ENCODE results near the gene USP34.
"Not testable (repeated sequence)": the region's sequence is repeated elsewhere in the genome, so short reads cannot be mapped to it uniquely, and the experiment has no call there.

Gene USP34

GRCh38 chr2:61456070-61456745 is 14.7 kb downstream of the USP34 start:
- no peak overlapping the region for H3K4me3 ChIP-seq (ENCODE audit: low read length)
- H3K27me3 ChIP-seq (ENCODE audit: control insufficient read depth, insufficient read depth, low read length) = no peaks in the 10 kb centered on the region
- no peak overlapping the region for H3K9ac ChIP-seq (ENCODE audit: low read length)
- H3K4me1 ChIP-seq (ENCODE audit: control insufficient read depth, insufficient read depth, low read length) = peaks cover 11% of the 10 kb centered on the region
- H3K36me3 ChIP-seq (ENCODE audit: control insufficient read depth, insufficient read depth, low read length) = no peaks in the 10 kb centered on the region
- H3K9me3 ChIP-seq (ENCODE audit: control insufficient read depth, low read length) = no peaks in the 10 kb centered on the region

DNA sequence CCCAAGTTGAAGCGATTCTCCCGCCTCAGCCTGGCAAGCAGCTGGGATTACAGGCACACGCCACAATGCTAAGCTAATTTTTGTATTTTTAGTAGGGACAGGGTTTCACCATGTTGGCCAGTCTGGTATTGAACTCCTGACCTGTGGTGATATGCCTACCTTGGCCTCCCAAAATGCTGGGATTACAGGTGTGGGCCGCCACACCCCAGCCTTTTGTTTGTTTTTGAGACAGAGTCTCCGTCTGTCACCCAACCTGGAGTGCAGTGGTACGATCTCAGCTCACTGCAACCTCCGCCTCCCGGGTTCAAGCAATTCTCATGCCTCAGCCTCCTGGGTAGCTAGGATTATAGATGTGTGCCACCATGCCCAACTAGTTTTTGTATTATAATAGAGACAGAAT is 15.9 kb downstream of the USP34 start:
- H3K4me3 ChIP-seq (ENCODE audit: low read length); H3K27me3 ChIP-seq (ENCODE audit: control insufficient read depth, insufficient read depth, low read length); H3K36me3 ChIP-seq (ENCODE audit: control insufficient read depth, insufficient read depth, low read length); H3K9me3 ChIP-seq (ENCODE audit: control insufficient read depth, low read length); H3K9ac ChIP-seq (ENCODE audit: low read length): not testable (repeated sequence)
- H3K4me1 ChIP-seq (ENCODE audit: control insufficient read depth, insufficient read depth, low read length) = peaks cover 11% of the 10 kb centered on the region

GRCh38 chr2:61454383-61454782 is 16.5 kb downstream of the USP34 start:
- Histone ChIP-seq H3K4me3 (ENCODE audit: low read length) (no peak overlapping the region), H3K36me3 (ENCODE audit: control insufficient read depth, insufficient read depth, low read length) (no peaks in the 10 kb centered on the region), H3K9ac (ENCODE audit: low read length) (no peak overlapping the region), H3K27me3 (ENCODE audit: control insufficient read depth, insufficient read depth, low read length) (no peaks in the 10 kb centered on the region), H3K9me3 (ENCODE audit: control insufficient read depth, low read length) (no peaks in the 10 kb centered on the region), H3K4me1 (ENCODE audit: control insufficient read depth, insufficient read depth, low read length) (peaks cover 11% of the 10 kb centered on the region)

DNA sequence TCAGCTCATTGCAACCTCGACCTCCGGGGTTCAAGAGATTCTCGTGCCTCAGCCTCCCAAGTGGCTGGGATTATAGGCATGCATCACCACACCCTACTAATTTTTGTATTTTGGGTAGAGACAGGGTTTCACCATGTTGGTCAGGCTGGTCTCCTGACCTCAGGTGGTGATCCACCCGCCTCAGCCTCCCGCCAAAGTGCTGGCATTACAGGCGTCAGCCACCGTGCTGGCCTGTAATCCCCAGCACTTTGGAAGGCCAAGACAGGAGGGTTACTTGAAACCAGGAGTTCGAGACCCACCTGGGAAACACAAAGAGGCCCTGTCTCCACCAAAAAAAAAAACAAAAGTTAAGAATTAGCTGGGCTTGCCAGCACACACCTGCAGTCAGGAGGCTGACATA is 18.5 kb downstream of the USP34 start:
- Histone ChIP-seq H3K9me3 (ENCODE audit: control insufficient read depth, low read length) (no peaks in the 10 kb centered on the region), H3K27me3 (ENCODE audit: control insufficient read depth, insufficient read depth, low read length) (no peaks in the 10 kb centered on the region), H3K9ac (ENCODE audit: low read length) (no peak overlapping the region), H3K4me3 (ENCODE audit: low read length) (no peak overlapping the region), H3K36me3 (ENCODE audit: control insufficient read depth, insufficient read depth, low read length) (no peaks in the 10 kb centered on the region), H3K4me1 (ENCODE audit: control insufficient read depth, insufficient read depth, low read length) (peaks cover 11% of the 10 kb centered on the region)

- H3K9me3 ChIP-seq (ENCODE audit: control insufficient read depth, low read length) = no peaks in the 10 kb centered on the region
- no peak overlapping the region for H3K4me3 ChIP-seq (ENCODE audit: low read length)
- no peaks in the 10 kb centered on the region for H3K36me3 ChIP-seq (ENCODE audit: control insufficient read depth, insufficient read depth, low read length)
- H3K27me3 ChIP-seq (ENCODE audit: control insufficient read depth, insufficient read depth, low read length) = no peaks in the 10 kb centered on the region
- H3K9ac ChIP-seq (ENCODE audit: low read length) = no peak overlapping the region
- peaks cover 7% of the 10 kb centered on the region for H3K4me1 ChIP-seq (ENCODE audit: control insufficient read depth, insufficient read depth, low read length)
Measured at GRCh38 chr2:61451178-61451577, 19.7 kb downstream of the USP34 start.

DNA sequence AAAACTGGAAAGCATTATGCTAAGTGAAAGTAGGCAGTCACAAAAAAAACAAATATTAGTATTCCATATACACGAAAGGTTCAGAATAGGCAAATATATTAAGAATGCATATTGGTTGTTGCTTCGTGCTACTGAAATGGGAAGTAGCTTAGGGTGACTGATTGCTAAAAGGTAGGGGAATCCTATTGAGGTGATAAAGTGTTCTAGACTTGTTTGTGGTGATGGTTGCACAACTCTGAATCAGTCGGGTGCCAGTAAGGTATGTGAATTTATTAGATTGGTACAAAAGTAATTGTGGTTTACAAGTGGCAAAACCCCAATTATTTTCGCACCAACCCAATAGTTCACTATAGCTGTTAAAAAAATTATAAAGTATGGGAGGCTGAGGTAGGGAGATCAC is 20.7 kb downstream of the USP34 start:
- H3K9me3 ChIP-seq (ENCODE audit: control insufficient read depth, low read length) = no peaks in the 10 kb centered on the region
- H3K4me1 ChIP-seq (ENCODE audit: control insufficient read depth, insufficient read depth, low read length) = no peaks in the 10 kb centered on the region
- no peak overlapping the region for H3K4me3 ChIP-seq (ENCODE audit: low read length)
- H3K27me3 ChIP-seq (ENCODE audit: control insufficient read depth, insufficient read depth, low read length) = no peaks in the 10 kb centered on the region
- no peaks in the 10 kb centered on the region for H3K36me3 ChIP-seq (ENCODE audit: control insufficient read depth, insufficient read depth, low read length)
- H3K9ac ChIP-seq (ENCODE audit: low read length) = no peak overlapping the region

- H3K4me1 ChIP-seq (ENCODE audit: control insufficient read depth, insufficient read depth, low read length) = no peaks in the 10 kb centered on the region
Measured at GRCh38 chr2:61448229-61448628, 22.7 kb downstream of the USP34 start.

GRCh38 chr2:61446971-61447370 is 23.9 kb downstream of the USP34 start:
- not testable (repeated sequence) for H3K4me3 ChIP-seq (ENCODE audit: low read length); H3K27me3 ChIP-seq (ENCODE audit: control insufficient read depth, insufficient read depth, low read length); H3K9ac ChIP-seq (ENCODE audit: low read length)

More at GRCh38 chr2:61448229-61448628, 22.7 kb downstream of the USP34 start:
- no peak overlapping the region for H3K4me3 ChIP-seq (ENCODE audit: low read length)
- H3K9me3 ChIP-seq (ENCODE audit: control insufficient read depth, low read length) = no peaks in the 10 kb centered on the region
- H3K36me3 ChIP-seq (ENCODE audit: control insufficient read depth, insufficient read depth, low read length) = no peaks in the 10 kb centered on the region
- H3K27me3 ChIP-seq (ENCODE audit: control insufficient read depth, insufficient read depth, low read length) = no peaks in the 10 kb centered on the region
- H3K9ac ChIP-seq (ENCODE audit: low read length) = no peak overlapping the region

DNA sequence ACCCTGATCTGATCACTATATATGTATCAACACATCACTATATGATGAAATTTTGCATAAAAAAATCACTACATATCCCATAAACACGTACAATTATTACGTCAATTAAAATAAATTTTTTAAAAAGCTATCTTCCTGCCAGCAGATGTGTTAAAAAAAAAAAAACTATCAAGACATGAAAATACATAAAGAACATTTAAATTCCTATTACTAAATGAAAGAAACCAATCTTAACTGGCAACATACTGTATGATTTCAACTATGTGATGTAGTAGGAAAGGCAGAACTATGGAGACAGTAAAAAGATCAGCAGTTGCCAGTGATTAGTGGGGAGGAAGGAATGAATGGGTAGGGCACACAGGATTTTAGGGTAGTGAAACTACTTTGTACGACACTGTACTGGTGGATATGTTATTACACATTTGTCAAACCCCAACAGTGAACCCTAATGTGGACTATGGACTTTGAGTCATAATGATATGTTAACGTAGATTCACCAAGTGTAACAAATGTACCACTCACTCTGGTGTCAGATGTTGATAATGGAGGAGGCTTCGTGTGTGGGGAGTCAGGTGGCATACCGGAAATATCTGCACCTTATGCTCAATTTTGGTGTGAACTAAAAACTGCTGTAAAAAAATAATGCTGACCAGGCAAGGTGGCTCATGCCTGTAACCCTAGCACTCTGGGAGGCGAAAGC is 27.4 kb downstream of the USP34 start:
- H3K36me3 ChIP-seq (ENCODE audit: control insufficient read depth, insufficient read depth, low read length) = no peaks in the 10 kb centered on the region
- peaks cover 6% of the 10 kb centered on the region for H3K4me1 ChIP-seq (ENCODE audit: control insufficient read depth, insufficient read depth, low read length)

More at GRCh38 chr2:61446971-61447370, 23.9 kb downstream of the USP34 start:
- not testable (repeated sequence) for H3K4me1 ChIP-seq (ENCODE audit: control insufficient read depth, insufficient read depth, low read length); H3K9me3 ChIP-seq (ENCODE audit: control insufficient read depth, low read length); H3K36me3 ChIP-seq (ENCODE audit: control insufficient read depth, insufficient read depth, low read length)

DNA sequence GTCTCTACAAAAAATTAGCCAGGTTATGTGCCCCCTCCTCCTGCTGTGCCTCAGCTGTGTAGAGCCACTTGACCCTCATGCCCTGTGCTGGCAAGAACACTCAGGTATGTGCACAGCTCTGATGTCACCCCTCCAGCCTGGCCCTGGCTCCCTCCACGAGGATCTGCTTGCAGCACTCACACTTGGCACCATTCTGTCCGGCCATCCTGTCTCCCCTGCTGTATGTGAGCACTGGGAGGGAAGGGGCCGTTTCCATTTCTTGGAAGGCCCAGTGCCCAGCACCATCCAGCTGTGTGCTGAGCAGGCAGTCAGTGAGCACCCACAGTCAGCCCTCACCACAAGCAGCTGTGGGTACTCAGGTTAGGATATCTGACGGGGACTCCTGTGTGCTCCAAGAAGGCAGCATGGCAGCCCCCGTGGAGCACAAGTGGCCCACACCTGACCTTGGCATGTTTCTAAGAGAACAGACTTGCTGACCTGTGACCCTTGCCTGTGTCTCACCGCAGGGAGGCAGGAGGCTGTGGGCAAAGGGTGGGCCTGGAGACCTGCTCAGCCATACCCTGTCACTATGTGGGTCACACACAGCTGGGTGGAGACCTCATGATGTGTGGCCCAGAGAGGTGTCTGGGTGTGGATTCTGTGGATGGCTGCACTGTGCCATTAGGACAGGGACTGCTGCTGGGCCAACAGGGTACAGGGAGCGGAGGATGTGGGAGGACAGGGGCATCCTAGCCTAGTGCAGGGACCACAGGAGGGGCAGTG is 31.5 kb downstream of the USP34 start:
- H3K4me1 ChIP-seq (ENCODE audit: control insufficient read depth, insufficient read depth, low read length) = peaks cover 10% of the 10 kb centered on the region
- H3K9me3 ChIP-seq (ENCODE audit: control insufficient read depth, low read length) = no peaks in the 10 kb centered on the region
- no peaks in the 10 kb centered on the region for H3K36me3 ChIP-seq (ENCODE audit: control insufficient read depth, insufficient read depth, low read length)
- no peak overlapping the region for H3K4me3 ChIP-seq (ENCODE audit: low read length)
- H3K27me3 ChIP-seq (ENCODE audit: control insufficient read depth, insufficient read depth, low read length) = no peaks in the 10 kb centered on the region
- no peak overlapping the region for H3K9ac ChIP-seq (ENCODE audit: low read length)

More for the DNA sequence above, 27.4 kb downstream of the USP34 start:
- Histone ChIP-seq H3K27me3 (ENCODE audit: control insufficient read depth, insufficient read depth, low read length) (no peaks in the 10 kb centered on the region), H3K9me3 (ENCODE audit: control insufficient read depth, low read length) (no peaks in the 10 kb centered on the region), H3K4me3 (ENCODE audit: low read length) (no peak overlapping the region), H3K9ac (ENCODE audit: low read length) (no peak overlapping the region)

DNA sequence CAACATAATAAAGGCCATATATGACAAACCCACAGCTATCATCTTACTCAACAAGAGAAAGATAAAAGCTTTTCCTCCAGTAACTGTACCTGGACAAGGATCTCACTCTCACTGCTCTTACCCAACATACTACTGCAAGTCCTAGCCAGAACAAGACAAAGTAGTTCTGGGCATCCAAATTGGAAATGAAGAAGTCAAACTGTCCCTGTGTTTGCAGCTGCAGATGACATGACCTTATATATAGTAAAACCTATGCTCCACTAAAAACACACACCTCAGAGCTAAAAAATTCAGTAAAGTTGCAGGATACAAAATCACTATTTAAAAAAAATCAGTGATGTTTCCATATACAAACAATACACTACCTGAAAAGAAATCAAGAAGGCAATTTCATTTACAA is 32.2 kb downstream of the USP34 start:
- Histone ChIP-seq H3K27me3 (ENCODE audit: control insufficient read depth, insufficient read depth, low read length) (no peaks in the 10 kb centered on the region), H3K36me3 (ENCODE audit: control insufficient read depth, insufficient read depth, low read length) (no peaks in the 10 kb centered on the region), H3K4me1 (ENCODE audit: control insufficient read depth, insufficient read depth, low read length) (peaks cover 18% of the 10 kb centered on the region), H3K9ac (ENCODE audit: low read length) (no peak overlapping the region), H3K4me3 (ENCODE audit: low read length) (no peak overlapping the region), H3K9me3 (ENCODE audit: control insufficient read depth, low read length) (no peaks in the 10 kb centered on the region)

- Histone ChIP-seq H3K4me3 (ENCODE audit: low read length) (no peak overlapping the region), H3K36me3 (ENCODE audit: control insufficient read depth, insufficient read depth, low read length) (no peaks in the 10 kb centered on the region), H3K9ac (ENCODE audit: low read length) (no peak overlapping the region), H3K9me3 (ENCODE audit: control insufficient read depth, low read length) (no peaks in the 10 kb centered on the region), H3K27me3 (ENCODE audit: control insufficient read depth, insufficient read depth, low read length) (no peaks in the 10 kb centered on the region), H3K4me1 (ENCODE audit: control insufficient read depth, insufficient read depth, low read length) (peaks cover 27% of the 10 kb centered on the region)
Measured at GRCh38 chr2:61437170-61437569, 33.7 kb downstream of the USP34 start.
